ENCODE results near the gene DNAH6.

The DNAH6 gene

GRCh38 chr2:84687498-84688149, 171.3 kb downstream of the DNAH6 start:
- DNase-seq (ENCODE audit: low read depth in 2 of 2): no peak

DNA sequence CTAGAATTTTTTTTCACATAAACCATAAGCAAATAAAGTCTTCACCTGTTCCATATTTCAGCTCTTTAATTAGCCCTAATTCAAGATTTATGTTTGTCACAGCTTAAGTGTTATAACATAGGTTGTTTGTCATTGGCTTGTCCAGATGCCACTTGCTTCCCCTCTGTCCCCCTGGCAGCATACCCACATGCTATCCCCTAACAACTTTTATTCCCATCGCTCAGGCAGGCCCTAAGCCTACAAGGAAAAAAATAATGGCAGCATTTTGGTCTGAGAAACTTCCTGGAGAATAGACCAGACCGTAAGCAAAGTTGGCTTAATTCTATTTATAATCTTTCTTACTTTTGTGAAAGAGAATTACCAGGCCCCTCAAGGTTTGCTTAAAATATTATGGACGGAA, 173.9 kb downstream of the DNAH6 start:
- DNase-seq (ENCODE audit: low read depth in 2 of 2): no peak

DNA sequence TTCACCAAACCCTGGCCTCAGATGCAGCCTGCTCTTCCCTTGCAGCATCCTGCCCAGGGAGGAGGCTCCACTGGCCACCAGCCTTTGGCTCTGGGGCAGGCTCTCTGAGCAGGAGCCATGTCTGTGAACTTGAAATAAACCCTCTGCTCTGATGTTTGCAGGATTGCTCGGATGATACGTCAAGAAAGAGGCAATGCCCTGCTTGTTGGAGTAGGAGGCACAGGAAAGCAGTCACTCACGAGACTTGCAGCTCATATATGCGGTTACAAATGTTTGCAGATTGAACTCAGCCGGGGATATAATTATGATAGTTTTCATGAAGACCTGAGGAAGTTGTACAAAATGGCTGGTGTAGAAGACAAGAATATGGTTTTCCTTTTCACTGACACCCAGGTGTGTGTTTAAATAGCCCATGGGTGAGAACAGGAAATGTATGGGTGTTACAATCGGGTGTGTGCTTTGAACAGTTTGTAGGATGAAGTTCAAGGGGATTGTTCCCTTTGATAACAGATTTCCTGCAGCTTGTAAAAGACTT, 177.9 kb downstream of the DNAH6 start:
- no peak for DNase-seq (ENCODE audit: low read depth in 2 of 2)

DNA sequence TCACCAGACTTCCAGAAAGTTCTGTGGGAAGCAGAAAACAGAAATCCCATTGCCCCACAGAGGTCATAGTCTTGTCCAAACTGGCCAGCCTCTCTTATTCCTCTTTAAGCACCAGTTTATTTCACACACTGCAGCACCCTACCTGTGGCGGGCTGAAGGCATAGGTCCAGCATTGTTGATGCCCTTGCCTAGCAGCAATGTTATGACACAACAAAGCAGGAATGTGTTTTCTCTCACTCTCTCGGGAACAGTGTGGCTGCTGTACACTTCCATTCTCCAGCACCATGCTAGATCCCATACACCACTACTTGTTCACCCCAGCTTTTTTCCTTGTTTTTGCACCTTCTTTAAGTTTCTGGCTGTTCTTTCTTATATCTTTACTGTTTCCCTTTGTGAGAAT, 181.6 kb downstream of the DNAH6 start:
- DNase-seq (ENCODE audit: low read depth in 2 of 2): no peak

GRCh38 chr2:84700006-84700405, 183.7 kb downstream of the DNAH6 start:
- DNase-seq (ENCODE audit: low read depth in 2 of 2): no peak

DNA sequence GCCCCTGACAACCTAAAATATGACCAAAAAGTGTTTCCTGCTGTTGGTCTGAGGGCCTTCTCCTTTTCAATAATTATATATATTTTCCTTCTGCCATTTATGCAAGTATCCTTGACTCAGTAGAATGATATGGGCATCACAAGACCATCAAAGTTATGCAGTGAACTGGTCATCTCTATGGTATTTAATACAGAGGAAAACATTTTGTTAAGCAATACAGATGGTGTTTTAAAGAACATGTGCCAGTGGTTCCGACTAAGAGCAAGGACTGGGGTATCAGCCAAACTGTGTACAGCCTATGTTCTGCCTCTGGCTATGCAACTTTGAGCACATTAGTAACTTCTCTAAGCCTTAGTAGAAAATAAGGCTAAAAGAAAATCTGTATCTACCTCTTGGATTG, 185.6 kb downstream of the DNAH6 start:
- DNase-seq (ENCODE audit: low read depth in 2 of 2): no peak

DNA sequence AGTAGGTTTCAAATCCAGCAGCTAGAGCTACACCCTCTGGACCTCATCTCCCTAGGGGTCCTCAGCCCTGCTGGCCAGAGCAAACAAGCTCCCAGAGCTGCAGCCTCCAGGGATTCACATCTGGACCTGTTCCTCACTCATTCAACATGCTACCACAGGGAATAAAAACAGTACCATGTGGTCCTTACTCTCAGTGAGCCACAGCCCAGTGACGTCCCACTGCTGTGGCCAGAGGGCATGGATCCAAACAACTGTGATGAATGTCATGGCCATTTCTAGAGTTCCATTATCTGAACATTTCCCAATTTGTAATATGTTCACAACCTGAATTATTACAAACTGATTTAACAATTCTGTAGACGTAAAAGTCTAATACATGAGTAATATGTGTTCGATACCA, 186.6 kb downstream of the DNAH6 start:
- no peak for DNase-seq (ENCODE audit: low read depth in 2 of 2)

DNA sequence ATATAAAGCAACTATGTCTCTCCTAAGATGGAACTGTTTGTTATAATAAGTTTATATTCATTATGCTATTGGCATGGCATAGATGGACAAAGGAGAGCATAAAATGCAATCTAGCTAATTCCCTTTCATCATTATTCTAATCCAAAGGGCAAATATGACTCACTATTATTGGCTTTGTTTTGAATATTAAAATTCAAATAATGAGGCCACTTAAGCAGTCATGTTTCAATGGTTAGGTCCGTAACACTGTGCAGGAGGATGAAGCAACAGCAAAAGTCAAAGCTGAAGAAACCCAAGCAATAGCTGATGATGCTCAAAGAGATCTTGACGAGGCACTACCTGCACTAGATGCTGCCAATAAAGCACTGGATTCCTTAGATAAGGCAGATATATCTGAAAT, 187.5 kb downstream of the DNAH6 start:
- DNase-seq (ENCODE audit: low read depth in 2 of 2): no peak

GRCh38 chr2:84704505-84705244, 188.4 kb downstream of the DNAH6 start:
- DNase-seq (ENCODE audit: low read depth in 2 of 2): no peak

- DNase-seq (ENCODE audit: low read depth in 2 of 2): no peak
Measured at GRCh38 chr2:84705858-84706257, 189.6 kb downstream of the DNAH6 start.

DNA sequence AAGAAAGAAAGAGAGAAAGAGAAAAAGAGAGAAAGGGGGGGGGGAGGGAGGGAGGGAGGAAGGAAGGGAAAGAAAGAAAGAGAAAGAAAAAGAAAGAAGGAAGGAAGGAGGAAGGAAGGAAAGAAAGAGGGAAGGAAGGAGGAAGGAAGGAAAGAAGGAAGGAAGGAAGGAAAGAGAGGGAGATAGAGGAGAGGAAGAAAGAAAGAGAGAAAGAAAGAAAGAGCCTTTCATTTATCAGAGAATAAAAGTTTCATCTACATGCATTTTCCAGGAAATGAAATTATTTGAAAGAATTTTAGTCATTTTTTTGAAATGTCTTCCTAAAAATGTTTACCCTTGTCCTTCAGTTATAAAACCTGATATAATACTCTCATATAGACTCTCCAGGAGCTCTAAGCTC, 192.1 kb downstream of the DNAH6 start:
- no peak for DNase-seq (ENCODE audit: low read depth in 2 of 2)

DNA sequence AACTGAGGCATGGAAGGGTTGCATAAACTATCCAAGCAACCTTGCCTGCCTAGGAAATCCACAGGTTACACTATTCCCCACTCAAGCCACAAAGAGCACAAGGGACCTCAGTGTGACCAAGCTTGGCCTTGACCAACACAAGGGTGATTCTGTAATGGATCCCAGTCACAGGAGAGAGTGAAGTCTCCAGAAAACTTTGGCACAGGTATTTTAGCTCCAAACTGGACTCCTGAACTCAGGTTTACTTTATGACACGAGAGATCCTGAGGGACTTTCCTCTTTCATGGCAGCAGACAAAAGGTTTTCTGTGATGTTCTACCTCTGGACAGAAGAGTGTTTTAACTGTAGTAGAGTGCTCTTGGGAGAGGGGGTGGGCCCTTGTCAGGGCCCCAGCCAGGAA, 195.4 kb downstream of the DNAH6 start:
- no peak for DNase-seq (ENCODE audit: low read depth in 2 of 2)

DNA sequence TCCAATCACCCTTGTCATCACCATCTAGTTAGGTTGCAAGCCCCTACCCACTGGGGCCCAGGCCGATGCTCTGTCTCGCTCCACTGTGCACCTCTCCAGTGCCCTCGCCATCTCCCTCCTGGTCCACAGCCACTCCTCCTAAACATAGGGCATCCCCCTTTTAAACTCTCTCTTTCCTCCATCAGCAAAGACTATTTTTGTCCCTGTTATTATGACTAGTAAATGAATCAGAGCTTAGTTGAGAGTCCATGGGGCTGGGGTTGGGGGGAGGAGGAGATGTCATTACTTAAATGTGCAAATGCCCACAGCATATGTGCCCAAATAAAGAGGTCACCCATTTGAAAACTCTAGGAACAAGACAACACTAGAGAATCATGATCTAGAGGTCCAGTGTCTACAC, 197.1 kb downstream of the DNAH6 start:
- DNase-seq (ENCODE audit: low read depth in 2 of 2): no peak

DNA sequence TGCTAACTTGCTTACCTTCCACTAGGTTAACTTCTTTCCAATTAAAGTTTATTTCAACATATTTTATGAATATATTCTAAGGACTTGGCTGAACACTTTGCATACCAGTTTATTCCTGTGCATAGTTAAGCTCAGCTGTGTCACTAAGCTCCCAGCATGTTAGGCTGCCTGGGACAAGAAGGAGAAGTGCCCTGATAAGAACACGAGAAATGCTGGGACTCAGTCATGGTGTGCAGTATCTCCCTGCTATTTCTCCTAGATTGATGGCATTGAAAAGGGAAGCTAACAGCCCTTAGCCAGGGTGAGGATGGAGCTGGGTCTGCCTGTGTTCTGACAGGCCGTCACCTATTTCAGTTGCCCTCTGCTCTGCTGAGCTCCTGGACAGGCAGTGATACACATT, 200.3 kb downstream of the DNAH6 start:
- DNase-seq (ENCODE audit: low read depth in 2 of 2): no peak

GRCh38 chr2:84717302-84717701, 201.0 kb downstream of the DNAH6 start:
- DNase-seq (ENCODE audit: low read depth in 2 of 2): no peak

GRCh38 chr2:84719434-84719833, 203.1 kb downstream of the DNAH6 start:
- no peak for DNase-seq (ENCODE audit: low read depth in 2 of 2)

- DNase-seq (ENCODE audit: low read depth in 2 of 2): no peak
Measured at GRCh38 chr2:84723831-84724230, 207.5 kb downstream of the DNAH6 start.

GRCh38 chr2:84725717-84726116, 209.4 kb downstream of the DNAH6 start:
- DNase-seq (ENCODE audit: low read depth in 2 of 2): no peak

- no peak for DNase-seq (ENCODE audit: low read depth in 2 of 2)
Measured at GRCh38 chr2:84727315-84727714, 211.0 kb downstream of the DNAH6 start.

DNA sequence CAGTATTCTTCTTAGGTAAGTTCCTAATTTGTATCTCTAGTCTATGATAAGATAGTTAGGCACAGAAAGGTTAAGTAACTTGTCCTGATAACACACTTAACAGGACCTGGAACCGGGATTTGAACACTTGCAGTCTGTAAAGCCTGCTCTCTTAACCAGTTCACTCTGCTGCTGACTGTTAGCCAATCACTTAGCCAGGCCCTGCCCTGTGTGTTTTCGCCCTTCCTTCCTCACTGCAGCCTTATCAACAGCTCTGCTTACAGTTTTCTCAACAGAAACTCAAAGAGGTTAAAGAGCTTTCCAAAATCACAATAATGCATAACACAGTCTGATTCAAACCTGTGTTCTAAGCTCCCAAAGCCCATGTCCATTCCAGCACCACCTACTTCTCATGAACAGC, 212.9 kb downstream of the DNAH6 start:
- DNase-seq (ENCODE audit: low read depth in 2 of 2): no peak

- no peak for DNase-seq (ENCODE audit: low read depth in 2 of 2)
Measured at GRCh38 chr2:84731185-84731584, 214.9 kb downstream of the DNAH6 start.

- no peak for DNase-seq (ENCODE audit: low read depth in 2 of 2)
Measured at GRCh38 chr2:84732897-84733778, 216.8 kb downstream of the DNAH6 start.

All from stimulated activated CD8-positive, alpha-beta memory T cell treated with anti-CD3 and anti-CD28 coated beads, Interleukin-2, amount 100 ng/mL, for 48 hours (primary cell).